Ishikawa (cell line): ENCODE measurements around the gene ITGA6.

Experiments used
- CEBPB ChIP-seq: IDR thresholded peaks from 2 replicates; pipeline ENCODE4 v1.6.1; 2012
- CREB1 ChIP-seq: IDR thresholded peaks from 2 replicates; pipeline ENCODE4 v1.6.1; 2012; ENCODE audit warnings: low read depth
- EGR1 ChIP-seq: IDR thresholded peaks from 2 replicates; pipeline ENCODE4 v1.6.1; 2012
- EP300 ChIP-seq: IDR thresholded peaks from 2 replicates; pipeline ENCODE4 v1.6.1; 2012; ENCODE audit warnings: borderline replicate concordance
- FOXM1 ChIP-seq: IDR thresholded peaks from 2 replicates; pipeline ENCODE4 v1.6.1; 2012; ENCODE audit warnings: low read depth, borderline replicate concordance
- NFIC ChIP-seq: IDR thresholded peaks from 2 replicates; pipeline ENCODE4 v1.6.1; 2012
- RAD21 ChIP-seq: IDR thresholded peaks from 2 replicates; pipeline ENCODE4 v1.6.1; 2012; ENCODE audit warnings: low read depth
- TAF1 ChIP-seq: IDR thresholded peaks from 2 replicates; pipeline ENCODE4 v1.6.1; 2012; ENCODE audit warnings: low read depth, mild to moderate bottlenecking
- TCF12 ChIP-seq: IDR thresholded peaks from 2 replicates; pipeline ENCODE4 v1.6.1; 2012; ENCODE audit warnings: low read depth
- TEAD4 ChIP-seq: IDR thresholded peaks from 2 replicates; pipeline ENCODE4 v1.6.1; 2012
- YY1 ChIP-seq: IDR thresholded peaks from 2 replicates; pipeline ENCODE4 v1.6.1; 2012; ENCODE audit warnings: low read depth
- ZBTB7A ChIP-seq: IDR thresholded peaks from 2 replicates; pipeline ENCODE4 v1.6.1; 2012; ENCODE audit warnings: low read depth
- TF ChIP-seq, protein P1 (sequence below): IDR thresholded peaks from 2 replicates; pipeline ENCODE4 v1.6.1; 2012
- TF ChIP-seq, protein P2 (sequence below): IDR thresholded peaks from 2 replicates; pipeline ENCODE4 v1.6.1; 2012; ENCODE audit warnings: low read depth, mild to moderate bottlenecking
- TF ChIP-seq, protein P3 (sequence below): IDR thresholded peaks from 2 replicates; pipeline ENCODE4 v1.6.1; 2012

Gene ITGA6

DNA sequence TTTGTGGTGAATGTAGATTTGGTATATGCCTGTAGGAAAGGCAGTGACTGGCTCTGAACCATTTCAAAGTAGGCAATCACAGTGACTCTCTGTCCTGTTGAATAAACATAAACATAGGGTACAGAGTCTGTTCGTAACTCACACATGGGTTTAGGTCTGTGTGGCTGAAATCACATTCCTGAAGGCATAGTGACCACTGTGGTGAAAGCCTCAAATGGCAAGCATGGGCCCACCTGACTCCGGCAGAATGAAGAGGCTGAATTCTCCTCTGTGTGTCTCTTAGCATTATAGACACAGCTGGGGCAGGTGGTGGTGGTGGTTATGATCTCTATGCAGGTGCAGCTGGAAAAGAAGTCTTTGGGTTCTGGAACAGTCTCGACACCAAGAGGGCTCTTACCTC is 61.2 kb downstream of the ITGA6 start:
- no peak for TF ChIP-seq YY1
- no peak for TF ChIP-seq RAD21
- no peak for TF ChIP-seq TCF12

DNA sequence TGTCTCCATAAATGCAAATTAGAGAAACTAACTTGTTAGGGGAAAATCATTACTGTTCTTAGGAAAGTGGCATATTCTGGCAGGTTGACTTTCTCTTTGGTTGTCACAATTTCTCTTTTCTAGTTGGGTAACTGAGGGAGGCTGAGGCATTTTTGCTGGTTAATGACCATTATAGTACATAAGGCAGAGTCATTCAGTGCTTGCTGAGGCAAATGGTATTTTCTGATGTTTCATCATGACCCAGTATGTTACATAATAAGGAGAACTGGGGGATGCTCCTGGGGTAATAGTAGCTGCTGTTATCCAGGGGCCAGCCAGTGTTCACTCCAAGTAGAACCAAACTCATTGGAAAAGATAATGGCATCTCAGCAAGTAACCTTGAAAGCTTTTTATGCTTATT is 62.3 kb downstream of the ITGA6 start:
- TF ChIP-seq, protein P1, sequence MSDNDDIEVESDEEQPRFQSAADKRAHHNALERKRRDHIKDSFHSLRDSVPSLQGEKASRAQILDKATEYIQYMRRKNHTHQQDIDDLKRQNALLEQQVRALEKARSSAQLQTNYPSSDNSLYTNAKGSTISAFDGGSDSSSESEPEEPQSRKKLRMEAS, result no peak
- no peak for TF ChIP-seq TAF1
- no peak for TF ChIP-seq TCF12
- no peak for TF ChIP-seq FOXM1
- no peak for TF ChIP-seq RAD21
- TF ChIP-seq EGR1, result no peak

DNA sequence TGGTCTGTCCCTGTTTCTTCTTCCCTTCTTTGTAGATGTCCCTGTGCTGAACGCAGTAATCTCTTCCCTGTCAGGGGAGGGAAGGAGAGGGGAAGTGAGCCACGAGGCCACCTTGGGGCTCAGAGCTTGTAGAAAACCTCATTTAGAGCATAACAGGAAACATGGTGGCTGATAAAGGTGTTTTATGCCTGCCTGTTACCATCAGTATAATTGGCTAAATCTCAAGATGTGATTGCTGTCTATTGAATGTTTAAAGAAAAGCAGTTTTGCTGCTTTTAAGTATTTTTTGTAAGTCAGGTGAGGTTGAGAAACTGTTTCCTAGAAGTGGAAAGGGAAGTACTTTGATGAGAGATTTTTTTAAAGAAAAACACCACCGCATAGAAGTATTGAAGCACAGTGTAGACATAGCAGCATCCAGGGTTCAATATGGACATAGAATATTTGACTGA is 68.8 kb downstream of the ITGA6 start:
- TF ChIP-seq YY1 (no peak), NFIC (no peak), ZBTB7A (no peak), FOXM1 (no peak), EGR1 (no peak)
- TF ChIP-seq, protein P2, sequence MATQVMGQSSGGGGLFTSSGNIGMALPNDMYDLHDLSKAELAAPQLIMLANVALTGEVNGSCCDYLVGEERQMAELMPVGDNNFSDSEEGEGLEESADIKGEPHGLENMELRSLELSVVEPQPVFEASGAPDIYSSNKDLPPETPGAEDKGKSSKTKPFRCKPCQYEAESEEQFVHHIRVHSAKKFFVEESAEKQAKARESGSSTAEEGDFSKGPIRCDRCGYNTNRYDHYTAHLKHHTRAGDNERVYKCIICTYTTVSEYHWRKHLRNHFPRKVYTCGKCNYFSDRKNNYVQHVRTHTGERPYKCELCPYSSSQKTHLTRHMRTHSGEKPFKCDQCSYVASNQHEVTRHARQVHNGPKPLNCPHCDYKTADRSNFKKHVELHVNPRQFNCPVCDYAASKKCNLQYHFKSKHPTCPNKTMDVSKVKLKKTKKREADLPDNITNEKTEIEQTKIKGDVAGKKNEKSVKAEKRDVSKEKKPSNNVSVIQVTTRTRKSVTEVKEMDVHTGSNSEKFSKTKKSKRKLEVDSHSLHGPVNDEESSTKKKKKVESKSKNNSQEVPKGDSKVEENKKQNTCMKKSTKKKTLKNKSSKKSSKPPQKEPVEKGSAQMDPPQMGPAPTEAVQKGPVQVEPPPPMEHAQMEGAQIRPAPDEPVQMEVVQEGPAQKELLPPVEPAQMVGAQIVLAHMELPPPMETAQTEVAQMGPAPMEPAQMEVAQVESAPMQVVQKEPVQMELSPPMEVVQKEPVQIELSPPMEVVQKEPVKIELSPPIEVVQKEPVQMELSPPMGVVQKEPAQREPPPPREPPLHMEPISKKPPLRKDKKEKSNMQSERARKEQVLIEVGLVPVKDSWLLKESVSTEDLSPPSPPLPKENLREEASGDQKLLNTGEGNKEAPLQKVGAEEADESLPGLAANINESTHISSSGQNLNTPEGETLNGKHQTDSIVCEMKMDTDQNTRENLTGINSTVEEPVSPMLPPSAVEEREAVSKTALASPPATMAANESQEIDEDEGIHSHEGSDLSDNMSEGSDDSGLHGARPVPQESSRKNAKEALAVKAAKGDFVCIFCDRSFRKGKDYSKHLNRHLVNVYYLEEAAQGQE, result no peak

DNA sequence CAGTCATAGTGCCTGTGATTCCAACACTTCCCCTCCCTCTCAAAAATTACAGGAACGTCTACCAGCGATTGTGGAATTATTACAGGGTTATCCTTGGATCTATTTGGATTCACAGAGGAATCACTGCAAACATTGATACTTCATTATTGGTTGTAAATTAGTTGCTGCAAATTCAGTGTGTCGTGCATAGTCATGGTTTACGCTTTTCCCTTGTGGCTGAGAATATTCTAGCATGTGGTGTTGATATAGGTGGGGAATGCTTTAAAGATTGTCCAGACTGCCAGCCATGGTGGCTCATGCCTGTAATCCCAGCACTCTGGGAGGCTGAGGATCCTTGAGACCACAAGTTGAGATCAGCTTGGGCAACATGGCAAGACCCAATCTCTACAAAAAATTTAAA is 79.8 kb downstream of the ITGA6 start:
- no peak for TF ChIP-seq RAD21
- TF ChIP-seq EGR1, result no peak

DNA sequence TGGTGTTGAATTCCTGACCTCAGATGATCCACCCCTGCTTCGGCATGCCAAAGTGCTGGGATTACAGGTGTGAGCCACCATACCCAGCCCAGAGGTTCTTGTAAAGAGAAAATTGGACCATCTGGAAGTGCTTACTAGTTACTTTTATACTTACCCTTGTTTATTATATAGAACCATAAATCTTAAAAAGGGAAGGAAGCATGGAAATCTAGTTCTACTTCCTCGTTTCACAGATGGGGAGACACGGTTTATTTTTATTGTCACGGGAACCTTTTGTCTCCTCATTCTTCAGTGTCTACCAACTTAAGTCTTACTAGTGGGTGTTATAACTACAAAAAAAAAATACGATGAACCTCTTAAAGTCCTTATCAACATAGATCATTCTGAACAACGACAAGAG is 82.7 kb downstream of the ITGA6 start:
- TF ChIP-seq RAD21 (no peak), FOXM1 (no peak), TEAD4 (no peak), TCF12 (no peak), YY1 (no peak), TAF1 (no peak), EGR1 (no peak), EP300 (no peak)
- TF ChIP-seq, protein P3, sequence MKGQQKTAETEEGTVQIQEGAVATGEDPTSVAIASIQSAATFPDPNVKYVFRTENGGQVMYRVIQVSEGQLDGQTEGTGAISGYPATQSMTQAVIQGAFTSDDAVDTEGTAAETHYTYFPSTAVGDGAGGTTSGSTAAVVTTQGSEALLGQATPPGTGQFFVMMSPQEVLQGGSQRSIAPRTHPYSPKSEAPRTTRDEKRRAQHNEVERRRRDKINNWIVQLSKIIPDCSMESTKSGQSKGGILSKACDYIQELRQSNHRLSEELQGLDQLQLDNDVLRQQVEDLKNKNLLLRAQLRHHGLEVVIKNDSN, result no peak
- TF ChIP-seq, protein P2, result no peak

DNA sequence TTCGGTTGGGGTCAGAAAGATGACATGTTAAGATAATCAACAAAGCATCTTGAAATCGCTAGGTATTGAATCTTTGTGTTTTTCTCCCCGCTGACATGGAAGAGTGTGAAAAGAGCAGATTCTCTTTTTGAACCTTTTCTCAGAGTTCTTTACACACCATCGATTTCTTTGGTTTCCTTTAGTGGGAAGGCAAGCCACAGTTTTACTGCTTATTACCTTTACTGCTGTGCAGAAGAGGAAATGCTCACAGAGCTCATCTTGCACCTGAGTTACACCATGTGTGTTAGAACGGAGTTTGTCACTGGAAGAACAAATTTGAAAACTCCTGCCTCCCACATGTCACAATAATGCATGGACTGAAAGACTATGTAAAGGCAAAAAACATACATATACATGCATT is 83.2 kb downstream of the ITGA6 start:
- TF ChIP-seq, protein P1, result no peak
- no peak for TF ChIP-seq ZBTB7A
- no peak for TF ChIP-seq CEBPB
- no peak for TF ChIP-seq YY1
- TF ChIP-seq FOXM1, result no peak
- TF ChIP-seq TEAD4, result no peak
- no peak for TF ChIP-seq CREB1
- no peak for TF ChIP-seq RAD21
- TF ChIP-seq, protein P3, result no peak
- no peak for TF ChIP-seq EP300
- TF ChIP-seq NFIC, result no peak
- no peak for TF ChIP-seq EGR1
- no peak for TF ChIP-seq TAF1
- TF ChIP-seq, protein P2, result no peak
- no peak for TF ChIP-seq TCF12
